Mesenteric fat pad (tissue), 1 donor: ENCODE data around the gene CRELD2. TPM values are rescaled to one million over a fixed set of nuclear protein-coding genes. Genes with fewer than 3 reads are reported as not detected.

ENCODE experiments used
- microRNA-seq: library from miRNA; unstranded; fragments of <30 nt; microRNA quantifications from one replicate; pipeline ENCODE4 v1.2.0, GENCODE V29; 2020; ENCODE audit warnings: borderline number of aligned reads
- total RNA-seq: library from RNA; stranded (reverse); fragmentation: NEBNext Ultra II Directional; extraction: Animal tissue kit (Norgen Biotek cat#: 25700); gene quantifications from one replicate; pipeline ENCODE4 v1.2.1, GENCODE V29; 2021
- donor health status: DM: yes; HTN: yes; CAD: no.

Gene CRELD2
- total RNA-seq, 1 donor from 2014 or later, result 36.5 TPM

Small RNA genes lying within 50 kb of the gene (microRNA-seq; reads per million reads assigned to microRNA genes)
- 2.2 reads per million for gene MIR6821

Other genes starting within 250 kb of the CRELD2 start
- 25.0 TPM for gene BRD1, start 90.8 kb upstream of the CRELD2 start, total RNA-seq
- 10.4 TPM for gene ZBED4, start 64.8 kb upstream of the CRELD2 start, total RNA-seq
- 12.5 TPM for gene ALG12, start 196 bp upstream of the CRELD2 start, total RNA-seq
- gene PIM3, start 42.1 kb downstream of the CRELD2 start, total RNA-seq, result 124 TPM
- not detected for gene IL17REL, start 94.1 kb downstream of the CRELD2 start, total RNA-seq
- gene TTLL8, start 139.7 kb downstream of the CRELD2 start, total RNA-seq, result not detected
- 0.26 TPM for gene MLC1, start 166.8 kb downstream of the CRELD2 start, total RNA-seq
- 0.87 TPM for gene MOV10L1, start 171.4 kb downstream of the CRELD2 start, total RNA-seq